CD4-positive, alpha-beta T cell (primary cell): ENCODE results near the gene NCBP2. TPM values are rescaled to one million over a fixed set of nuclear protein-coding genes. Genes with fewer than 3 reads are reported as not detected.

ENCODE experiments used
- ATAC-seq: fragments of 200-7000 bp; cut with Tn5 transposase; one replicate; pipeline ENCODE4 v1.10.0; 2022; ENCODE audit warnings: mild to moderate bottlenecking; ENCODE audit not compliant: poor library complexity
- CTCF ChIA-PET: fragments of 350-600 bp; sonication (Branson Sonifier 250); formaldehyde crosslinking; loops from one replicate; lab custom pipeline; 2021; ENCODE audit warnings: antibody characterized with exemption, inconsistent platforms; lab: Charles Lee
- POLR2A ChIA-PET: fragments of 350-600 bp; sonication (Branson Sonifier 250); formaldehyde crosslinking; loops from one replicate; lab custom pipeline; 2021; ENCODE audit warnings: antibody characterized with exemption, inconsistent platforms; lab: Charles Lee
- DNase-seq, 14 experiments: peaks; one replicate each; pipeline ENCODE4 v3.0.0-alpha.2; 2013 to 2020; ENCODE audit warnings: mixed read lengths in 2 of 14
- H3K27ac ChIP-seq, 2 donors: one replicate each; pipeline versions ENCODE4 v1.5.1 to v1.7.0; 2013; ENCODE audit warnings: low read length in 2 of 2, low read depth in 1 of 2, mild to moderate bottlenecking in 1 of 2
- H3K27me3 ChIP-seq, 2 experiments: 1 replicate in 1 of 2; 2 replicates in 1 of 2; pipeline versions ENCODE4 v1.6.1 to v1.7.0; 2013; ENCODE audit warnings: low read length in 2 of 2, control low read depth in 1 of 2, mild to moderate bottlenecking in 1 of 2, moderate library complexity in 1 of 2; ENCODE audit not compliant: insufficient read depth in 2 of 2, control insufficient read depth in 1 of 2
- H3K36me3 ChIP-seq: one replicate; pipeline ENCODE4 v1.6.1; 2013; ENCODE audit warnings: low read length, control low read depth; ENCODE audit not compliant: insufficient read depth
- H3K4me1 ChIP-seq: one replicate; pipeline ENCODE4 v1.6.1; 2013; ENCODE audit warnings: low read length, control low read depth; ENCODE audit not compliant: insufficient read depth
- H3K4me3 ChIP-seq: one replicate; pipeline ENCODE4 v1.5.1; 2013; ENCODE audit warnings: mild to moderate bottlenecking, low read length, moderate library complexity
- H3K9me3 ChIP-seq, 2 experiments: 1 replicate in 1 of 2; 2 replicates in 1 of 2; pipeline versions ENCODE4 v1.6.1 to v1.7.0; 2013; ENCODE audit warnings: low read length in 2 of 2, mild to moderate bottlenecking in 2 of 2, control low read depth in 1 of 2, moderate library complexity in 1 of 2; ENCODE audit not compliant: control insufficient read depth in 1 of 2, insufficient read depth in 1 of 2
- H3K27ac Mint-ChIP-seq: one replicate; pipeline ENCODE4 v1.8.0; 2020; ENCODE audit warnings: mixed read lengths
- H3K27me3 Mint-ChIP-seq: one replicate; pipeline ENCODE4 v1.8.0; 2021; ENCODE audit warnings: mixed read lengths
- H3K36me3 Mint-ChIP-seq: one replicate; pipeline ENCODE4 v1.8.0; 2021; ENCODE audit warnings: low read depth, mixed read lengths
- H3K4me1 Mint-ChIP-seq: one replicate; pipeline ENCODE4 v1.8.0; 2021; ENCODE audit warnings: low read depth, mixed read lengths
- H3K4me3 Mint-ChIP-seq: one replicate; pipeline ENCODE4 v1.8.0; 2020; ENCODE audit warnings: mild to moderate bottlenecking, mixed read lengths
- H3K9me3 Mint-ChIP-seq: one replicate; pipeline ENCODE4 v1.8.0; 2020; ENCODE audit warnings: mixed read lengths
- intact Hi-C, 2 experiments: fragments of 100-400 bp; cut with DNase I in 1 of 2; cut with micrococcal nuclease in 1 of 2; formaldehyde crosslinking; loops; one replicate each; pipeline versions ENCODE4 v1.15.1 to v1.9.0; 2023 to 2025; cut with DNase I, micrococcal nuclease
- total RNA-seq, 174 experiments: library from RNA in 2 of 174; stranded (reverse) in 2 of 174; gene quantifications; one replicate each; pipeline ENCODE4 v1.2.3 and lab custom pipeline; 2021 to 2026
- TF ChIP-seq, protein P1 (sequence below): fragments of 200-600 bp; IDR thresholded peaks from one replicate; pipeline ENCODE4 v1.8.0; 2022; ENCODE audit warnings: antibody characterized with exemption, mild to moderate bottlenecking

The NCBP2 gene
- total RNA-seq, 2 experiments from 2014 or later: 41.4 to 44.6 TPM

DNA sequence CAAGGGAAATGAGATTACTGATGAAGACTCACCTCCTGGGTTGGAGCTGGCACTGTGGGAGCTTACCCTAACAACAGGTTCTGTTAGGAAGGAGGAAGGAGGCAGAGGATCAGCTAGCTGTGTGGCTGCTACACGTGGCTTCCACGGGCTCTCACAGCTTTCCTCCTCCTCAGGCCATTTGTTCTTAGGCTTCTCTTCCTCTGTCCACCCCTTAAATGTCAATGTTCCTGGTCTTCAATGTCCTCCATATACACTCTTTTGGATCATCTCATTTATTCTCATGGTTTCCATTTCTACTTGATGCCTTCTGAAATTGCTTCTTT lies 21.3 kb upstream of the NCBP2 start:
- H3K4me3 ChIP-seq: no peak overlapping the region
- ATAC-seq (no peak), DNase-seq (no peak)
- H3K4me3 Mint-ChIP-seq: no peak overlapping the region
- no peaks in the 10 kb centered on the region for H3K36me3 ChIP-seq
- H3K27ac Mint-ChIP-seq: no peak overlapping the region
- H3K36me3 Mint-ChIP-seq: no peaks in the 10 kb centered on the region
- intact Hi-C loops: no loop called here
- peaks cover 7% of the 10 kb centered on the region for H3K4me1 ChIP-seq
- H3K27me3 Mint-ChIP-seq: peaks cover 5% of the 10 kb centered on the region
- peaks cover 0 to 6% of the 10 kb centered on the region in 2 experiments for H3K27me3 ChIP-seq
- ChIA-PET POLR2A (interaction anchor here (1.1 kb wide), 1 partner anchor 21 kb away, joined by 4 read pairs; the partner anchor contains the start of gene NCBP2), CTCF (no interaction called here)
- no peaks in the 10 kb centered on the region for H3K9me3 ChIP-seq
- H3K9me3 Mint-ChIP-seq: no peaks in the 10 kb centered on the region
- no peak overlapping the region for H3K27ac ChIP-seq
- H3K4me1 Mint-ChIP-seq: peaks cover 5% of the 10 kb centered on the region
- TF ChIP-seq, protein P1, sequence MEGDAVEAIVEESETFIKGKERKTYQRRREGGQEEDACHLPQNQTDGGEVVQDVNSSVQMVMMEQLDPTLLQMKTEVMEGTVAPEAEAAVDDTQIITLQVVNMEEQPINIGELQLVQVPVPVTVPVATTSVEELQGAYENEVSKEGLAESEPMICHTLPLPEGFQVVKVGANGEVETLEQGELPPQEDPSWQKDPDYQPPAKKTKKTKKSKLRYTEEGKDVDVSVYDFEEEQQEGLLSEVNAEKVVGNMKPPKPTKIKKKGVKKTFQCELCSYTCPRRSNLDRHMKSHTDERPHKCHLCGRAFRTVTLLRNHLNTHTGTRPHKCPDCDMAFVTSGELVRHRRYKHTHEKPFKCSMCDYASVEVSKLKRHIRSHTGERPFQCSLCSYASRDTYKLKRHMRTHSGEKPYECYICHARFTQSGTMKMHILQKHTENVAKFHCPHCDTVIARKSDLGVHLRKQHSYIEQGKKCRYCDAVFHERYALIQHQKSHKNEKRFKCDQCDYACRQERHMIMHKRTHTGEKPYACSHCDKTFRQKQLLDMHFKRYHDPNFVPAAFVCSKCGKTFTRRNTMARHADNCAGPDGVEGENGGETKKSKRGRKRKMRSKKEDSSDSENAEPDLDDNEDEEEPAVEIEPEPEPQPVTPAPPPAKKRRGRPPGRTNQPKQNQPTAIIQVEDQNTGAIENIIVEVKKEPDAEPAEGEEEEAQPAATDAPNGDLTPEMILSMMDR: no peak

DNA sequence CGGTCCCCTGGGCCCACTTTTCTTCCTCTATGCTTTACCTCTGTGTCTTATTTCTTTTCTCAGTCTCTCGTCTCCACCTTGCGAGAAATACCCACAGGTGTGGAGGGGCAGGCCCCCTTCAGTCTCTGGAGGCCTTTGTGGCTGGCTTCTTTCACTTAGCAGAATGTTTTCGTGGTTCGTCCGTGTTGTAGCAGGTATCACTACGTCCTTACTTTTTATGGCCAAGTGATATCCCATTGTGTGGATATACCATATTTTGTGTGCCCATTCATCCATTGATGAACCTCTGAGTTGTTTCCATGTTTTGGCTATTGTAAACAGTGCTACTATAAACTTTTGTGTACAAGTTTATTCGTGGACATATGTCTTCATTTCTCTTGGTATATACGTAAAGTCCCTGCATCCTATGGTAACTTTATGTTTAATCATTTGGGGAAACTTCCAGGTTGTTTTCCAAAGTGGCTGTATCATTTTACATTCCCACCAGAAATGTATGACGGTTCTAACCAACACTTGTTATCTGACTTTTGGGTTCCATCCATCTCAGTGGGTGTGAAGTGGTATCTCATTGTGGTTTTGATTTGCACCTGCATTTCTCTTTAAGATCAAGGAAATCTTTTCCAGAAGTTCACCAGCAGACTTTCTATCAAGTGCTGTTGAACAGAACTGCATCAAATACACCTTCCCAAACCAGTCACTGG lies 20.8 kb upstream of the NCBP2 start:
- Mint-ChIP-seq H3K9me3 (no peaks in the 10 kb centered on the region), H3K4me1 (peaks cover 5% of the 10 kb centered on the region), H3K36me3 (no peaks in the 10 kb centered on the region), H3K27me3 (peaks cover 5% of the 10 kb centered on the region), H3K27ac (no peak overlapping the region), H3K4me3 (no peak overlapping the region)
- intact Hi-C loops: no loop called here
- ATAC-seq (no peak), DNase-seq (no peak)
- TF ChIP-seq, protein P1: no peak
- CTCF ChIA-PET: no interaction called here
- Histone ChIP-seq H3K4me3 (no peak overlapping the region), H3K27ac (no peak overlapping the region), H3K9me3 (no peaks in the 10 kb centered on the region), H3K36me3 (no peaks in the 10 kb centered on the region), H3K27me3 (peaks cover 0 to 4% of the 10 kb centered on the region in 2 experiments), H3K4me1 (peaks cover 2% of the 10 kb centered on the region)
- POLR2A ChIA-PET: interaction anchor here (1.1 kb wide), 1 partner anchor 21 kb away, joined by 4 read pairs; the partner anchor contains the start of gene NCBP2

DNA sequence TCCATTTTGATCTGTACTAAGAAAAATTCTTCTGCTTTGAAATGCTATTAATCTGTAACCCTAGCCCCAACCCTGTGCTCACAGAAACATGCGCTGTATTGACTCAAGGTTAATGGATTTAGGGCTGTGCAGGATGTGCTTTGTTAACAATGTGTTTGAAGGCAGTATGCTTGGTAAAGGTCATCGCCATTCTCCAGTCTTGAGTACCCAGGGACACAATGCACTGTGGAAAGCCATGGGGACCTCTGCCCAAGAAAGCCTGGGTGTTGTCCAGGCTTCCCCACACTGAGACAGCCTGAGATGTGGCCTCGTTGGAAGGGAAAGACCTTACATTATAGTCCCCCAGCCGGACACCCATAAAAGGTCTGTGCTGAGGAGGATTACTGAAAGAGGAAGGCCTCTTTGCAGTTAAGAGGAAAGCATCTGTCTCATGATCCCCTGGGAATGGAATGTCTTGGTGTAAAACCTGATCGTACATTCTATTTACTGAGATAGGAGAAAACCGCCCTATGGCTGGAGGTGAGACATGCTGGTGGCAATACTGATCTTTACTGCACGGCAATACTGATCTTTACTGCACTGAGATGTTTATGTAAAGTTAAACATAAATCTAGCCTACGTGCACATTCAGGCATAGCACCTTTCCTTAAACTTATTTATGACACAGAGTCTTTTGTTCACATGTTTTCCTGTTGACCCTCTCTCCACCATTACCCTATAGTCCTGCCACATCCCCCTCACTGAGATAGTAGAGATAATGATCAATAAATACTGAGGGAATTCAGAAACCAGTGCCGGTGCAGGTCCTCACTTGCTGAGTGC lies 20.0 kb upstream of the NCBP2 start:
- no peaks in the 10 kb centered on the region for H3K4me1 Mint-ChIP-seq
- Histone ChIP-seq H3K36me3 (no peaks in the 10 kb centered on the region), H3K4me3 (no peak overlapping the region), H3K9me3 (no peaks in the 10 kb centered on the region), H3K27ac (no peak overlapping the region), H3K27me3 (no peaks in the 10 kb centered on the region), H3K4me1 (no peaks in the 10 kb centered on the region)
- H3K27me3 Mint-ChIP-seq: no peaks in the 10 kb centered on the region
- ATAC-seq (no peak), DNase-seq (no peak)
- no peaks in the 10 kb centered on the region for H3K9me3 Mint-ChIP-seq
- no peak overlapping the region for H3K4me3 Mint-ChIP-seq
- H3K36me3 Mint-ChIP-seq: no peaks in the 10 kb centered on the region
- intact Hi-C loops: no loop called here
- ChIA-PET POLR2A (no interaction called here), CTCF (no interaction called here)
- H3K27ac Mint-ChIP-seq: no peak overlapping the region
- TF ChIP-seq, protein P1: no peak
